Hematopoietic multipotent progenitor cell treated with erythropoietin and hydrocortisone succinate and interleukin-3 and kit ligand, for 4 days (in vitro differentiated cells): Measurements from ENCODE around the gene SSU72.
A peak's percentile ranks its signal among the peaks of the same experiment; 100 is the strongest.
"Not testable (repeated sequence)": the region's sequence is repeated elsewhere in the genome, so short reads cannot be mapped to it uniquely, and the experiment has no call there.

Experiments used
- DNase-seq: peaks from one replicate; pipeline ENCODE4 v3.0.0-alpha.2; 2015

SSU72 gene

DNA sequence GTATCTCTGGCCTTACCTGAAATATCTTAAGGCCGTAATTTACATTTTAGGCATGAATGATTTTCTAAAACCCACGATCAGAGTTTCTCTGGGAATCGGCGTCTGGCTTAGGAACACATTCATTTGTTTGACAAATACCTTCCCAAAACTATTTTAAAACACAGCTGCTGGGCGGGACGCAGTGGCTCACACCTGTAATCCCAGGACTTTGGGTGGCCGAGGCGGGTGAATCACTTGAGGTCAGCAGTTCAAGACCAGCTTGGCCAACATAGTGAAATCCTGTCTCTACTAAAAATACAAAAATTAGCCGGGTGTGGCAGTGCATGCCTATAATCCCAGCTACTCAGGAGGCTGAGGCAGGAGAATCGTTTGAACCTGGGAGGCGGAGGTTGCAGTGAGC is 17.7 kb downstream of the SSU72 start:
- not testable (repeated sequence) for DNase-seq

DNA sequence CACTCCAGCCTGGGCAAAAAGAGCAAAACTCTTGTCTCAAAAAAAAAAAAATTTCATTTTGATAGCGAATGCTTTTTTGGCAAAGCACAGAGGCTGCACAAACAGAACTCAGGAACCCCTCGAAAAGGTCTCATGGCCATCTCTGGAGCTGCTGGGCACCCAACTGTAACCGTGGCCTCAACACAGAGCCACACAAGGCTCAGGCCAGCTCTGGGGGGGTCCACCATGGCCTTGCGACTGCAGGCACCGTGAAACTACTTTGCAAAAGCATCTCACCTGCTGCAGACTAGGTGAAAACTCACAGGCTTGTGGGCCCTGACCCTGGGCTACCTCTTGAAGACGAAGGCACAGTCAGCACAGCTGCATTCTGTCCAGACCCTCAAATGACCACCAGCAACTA is 18.2 kb downstream of the SSU72 start:
- no peak for DNase-seq

- DNase-seq, result no peak
These were observed 19.4 kb downstream of the SSU72 start for GRCh38 chr1:1554926-1555915.

DNA sequence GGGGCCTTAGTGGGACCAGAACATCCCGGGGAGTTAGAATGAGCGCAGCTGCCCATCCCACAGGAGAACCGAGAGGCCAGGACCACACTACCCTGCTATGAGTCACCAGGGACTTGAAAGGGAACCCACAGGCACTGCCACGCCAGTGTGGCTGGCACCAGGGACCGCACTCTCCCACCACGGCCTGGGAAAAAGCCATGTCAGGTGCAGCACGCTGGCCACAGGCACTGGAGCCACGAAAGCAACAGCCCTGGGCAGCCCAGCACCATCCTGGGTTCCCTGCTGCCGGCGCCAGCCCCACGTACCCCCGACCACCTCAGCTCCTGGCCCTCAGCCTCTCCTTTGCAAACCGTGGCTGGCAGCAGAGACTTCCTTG is 20.1 kb downstream of the SSU72 start:
- DNase-seq, result no peak

DNA sequence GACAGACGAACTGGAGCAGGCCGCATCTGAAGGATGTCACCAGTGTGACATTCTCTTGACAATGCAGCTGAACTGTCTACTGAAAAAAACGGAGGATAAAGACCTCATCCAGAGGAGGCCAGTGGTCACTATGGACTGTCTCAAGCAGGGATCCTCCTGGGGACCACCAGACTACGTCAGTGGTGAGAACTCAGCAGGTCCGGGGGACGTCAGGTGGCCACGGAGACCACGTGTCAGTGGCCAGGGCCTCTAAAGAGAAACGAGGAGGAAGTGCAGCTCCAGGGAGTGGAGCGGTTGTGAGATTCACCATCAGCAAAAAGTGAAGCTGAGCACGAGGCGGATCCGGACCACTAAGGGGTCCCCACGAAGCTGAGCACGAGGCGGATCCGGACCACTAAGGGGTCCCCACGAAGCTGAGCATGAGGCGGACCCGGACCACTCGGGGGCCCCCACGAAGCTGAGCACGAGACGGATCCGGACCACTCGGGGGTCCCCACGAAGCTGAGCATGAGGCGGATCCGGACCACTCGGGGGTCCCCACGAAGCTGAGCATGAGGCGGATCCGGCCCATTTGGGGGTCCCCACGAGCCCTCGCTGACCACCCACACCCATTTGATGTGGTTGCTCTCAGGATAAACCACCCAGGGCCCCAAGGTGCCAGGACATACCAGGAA is 20.7 kb downstream of the SSU72 start:
- DNase-seq, result no peak

DNA sequence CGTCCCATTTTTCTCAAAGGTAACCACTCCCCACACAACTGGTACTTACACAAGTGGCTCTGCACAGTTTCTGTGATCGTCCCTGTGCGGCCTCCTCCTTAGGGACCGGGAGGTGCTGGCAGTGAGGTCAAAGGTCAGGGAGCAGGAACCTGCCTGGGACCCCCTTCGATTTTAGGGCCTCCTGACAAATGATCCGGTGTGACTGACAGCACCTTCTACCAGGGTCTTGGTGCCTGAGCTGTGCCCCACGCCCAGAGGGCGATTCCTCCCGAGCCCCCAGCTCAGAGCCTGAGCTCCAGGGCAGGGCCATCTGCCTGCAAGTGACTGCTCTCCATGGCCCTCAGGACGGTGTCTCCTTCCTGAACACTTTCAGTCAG is 22.4 kb downstream of the SSU72 start:
- no peak for DNase-seq

DNA sequence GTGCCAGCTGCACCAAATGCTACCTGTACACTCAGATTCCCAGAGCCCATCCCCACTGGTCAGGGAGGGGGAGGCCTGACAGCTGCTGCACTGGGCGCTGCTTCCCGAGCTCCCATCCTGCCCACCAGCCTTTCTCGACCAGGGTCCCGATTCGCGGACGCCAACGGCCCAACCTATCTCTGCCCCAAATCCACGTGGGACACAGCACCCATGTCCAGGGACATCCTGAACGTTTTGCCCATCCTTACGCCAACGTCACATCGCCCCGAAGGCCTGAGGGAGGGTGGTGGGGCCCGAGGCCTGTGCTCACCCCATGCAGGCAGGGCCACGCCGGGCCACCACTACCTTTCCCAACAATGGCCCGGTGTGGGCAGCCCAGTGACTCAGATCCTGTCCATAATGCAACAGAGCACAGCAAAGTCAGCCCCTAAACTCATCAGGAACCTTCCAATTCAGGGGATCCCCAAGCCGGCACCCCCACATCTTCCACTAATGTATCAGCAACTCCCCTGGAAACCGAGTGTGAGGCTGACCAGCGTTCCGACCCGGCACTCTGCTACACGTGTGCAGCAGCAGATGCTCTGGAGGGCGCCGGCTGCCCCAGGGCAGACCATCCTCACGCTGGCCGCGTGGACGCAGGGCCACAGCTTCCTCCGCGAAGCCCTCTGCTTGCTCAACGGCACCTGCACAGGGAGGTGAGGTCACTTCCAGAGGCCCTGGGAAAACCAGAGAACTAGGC is 23.0 kb downstream of the SSU72 start:
- no peak for DNase-seq

DNA sequence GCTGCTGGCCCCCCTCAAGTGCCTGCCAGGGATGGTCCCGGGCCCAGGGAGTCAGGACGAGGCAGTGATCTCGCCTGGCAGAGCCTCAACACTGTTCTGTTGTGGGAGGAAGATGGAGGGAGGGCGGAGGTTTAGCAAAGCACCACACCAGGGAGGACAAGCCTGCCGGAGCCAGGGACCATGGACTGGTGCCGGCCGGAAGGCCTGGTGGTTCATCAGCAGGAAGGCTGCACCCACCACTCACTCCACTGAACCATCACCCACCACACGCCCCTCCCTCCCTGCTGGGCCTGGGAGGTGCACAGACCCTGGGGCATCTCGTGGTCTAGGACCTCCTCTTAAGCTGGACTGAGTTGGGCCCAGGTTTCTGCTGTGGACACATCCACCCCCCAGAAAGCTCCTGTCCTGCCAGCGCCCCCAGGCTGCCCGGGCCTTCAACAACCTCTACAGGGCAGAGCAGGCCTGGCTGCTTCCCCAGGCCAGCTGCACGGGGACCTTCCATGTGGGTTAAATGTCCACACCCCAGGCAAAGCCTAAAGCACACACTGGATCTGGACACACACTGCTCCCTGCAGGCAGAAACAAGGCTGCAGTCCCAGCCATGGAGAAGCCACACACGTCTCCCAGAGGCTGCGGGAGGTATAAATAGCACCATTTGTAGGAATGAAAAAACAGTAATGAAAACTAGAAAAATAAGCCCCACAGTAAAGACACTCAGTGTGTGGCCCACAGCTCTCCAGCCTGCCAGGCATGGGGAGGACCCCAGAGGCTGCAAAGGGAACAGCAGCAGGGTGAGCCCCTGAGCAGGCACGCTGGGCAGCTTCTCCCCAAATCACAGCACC is 23.9 kb downstream of the SSU72 start:
- DNase-seq, result peak; percentile 37

GRCh38 chr1:1550087-1550486 is 24.6 kb downstream of the SSU72 start:
- DNase-seq, result no peak

DNA sequence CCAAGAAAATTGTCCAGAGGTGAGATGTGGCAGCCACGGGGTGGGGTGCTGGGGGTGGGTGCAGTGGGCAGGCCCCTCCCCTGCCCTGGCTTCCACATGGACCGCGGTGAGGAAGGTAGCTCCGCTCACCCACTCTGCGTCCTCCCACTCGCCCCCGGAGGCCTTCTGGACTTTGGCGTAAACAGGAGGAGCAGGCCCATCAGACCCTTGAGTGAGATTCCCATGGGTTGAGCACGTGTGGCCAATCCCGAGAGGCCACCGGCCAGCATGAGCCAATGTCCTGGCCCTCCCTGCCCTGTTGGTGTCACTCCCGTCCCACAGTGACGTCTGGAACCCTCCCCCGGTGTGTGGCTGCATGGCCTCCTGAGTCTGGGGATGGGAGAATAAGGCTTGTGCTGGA is 26.1 kb downstream of the SSU72 start:
- DNase-seq, result no peak

DNA sequence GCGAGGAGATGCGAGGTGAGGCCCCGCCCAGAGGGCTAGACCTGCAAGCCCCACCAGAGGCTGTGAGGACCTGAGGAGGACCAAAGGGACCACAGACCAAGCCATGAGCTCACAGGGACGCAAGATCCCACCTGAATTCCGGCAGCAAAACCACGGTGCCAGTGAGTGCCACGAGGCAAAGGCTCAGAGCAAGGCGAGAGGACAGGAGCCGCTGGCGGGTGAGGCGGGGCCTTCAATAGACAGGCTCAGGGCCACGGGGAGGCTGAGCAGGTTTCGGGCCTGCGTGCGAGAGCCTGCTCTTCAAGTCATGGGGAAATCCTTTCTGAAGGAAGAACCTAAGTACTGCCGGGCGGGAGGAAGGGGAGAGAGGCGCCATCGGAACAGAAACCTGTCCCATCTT is 27.2 kb downstream of the SSU72 start:
- no peak for DNase-seq

- no peak for DNase-seq
These were observed 27.7 kb downstream of the SSU72 start for GRCh38 chr1:1547011-1547410.

GRCh38 chr1:1545946-1546737 is 28.5 kb downstream of the SSU72 start:
- no peak for DNase-seq

GRCh38 chr1:1544544-1544943 is 30.1 kb downstream of the SSU72 start:
- no peak for DNase-seq

- DNase-seq, result peak; percentile 37
These were observed 31.0 kb downstream of the SSU72 start for GRCh38 chr1:1543706-1544099.

GRCh38 chr1:1542766-1543705 is 31.6 kb downstream of the SSU72 start:
- peak; percentile 25 for DNase-seq

DNA sequence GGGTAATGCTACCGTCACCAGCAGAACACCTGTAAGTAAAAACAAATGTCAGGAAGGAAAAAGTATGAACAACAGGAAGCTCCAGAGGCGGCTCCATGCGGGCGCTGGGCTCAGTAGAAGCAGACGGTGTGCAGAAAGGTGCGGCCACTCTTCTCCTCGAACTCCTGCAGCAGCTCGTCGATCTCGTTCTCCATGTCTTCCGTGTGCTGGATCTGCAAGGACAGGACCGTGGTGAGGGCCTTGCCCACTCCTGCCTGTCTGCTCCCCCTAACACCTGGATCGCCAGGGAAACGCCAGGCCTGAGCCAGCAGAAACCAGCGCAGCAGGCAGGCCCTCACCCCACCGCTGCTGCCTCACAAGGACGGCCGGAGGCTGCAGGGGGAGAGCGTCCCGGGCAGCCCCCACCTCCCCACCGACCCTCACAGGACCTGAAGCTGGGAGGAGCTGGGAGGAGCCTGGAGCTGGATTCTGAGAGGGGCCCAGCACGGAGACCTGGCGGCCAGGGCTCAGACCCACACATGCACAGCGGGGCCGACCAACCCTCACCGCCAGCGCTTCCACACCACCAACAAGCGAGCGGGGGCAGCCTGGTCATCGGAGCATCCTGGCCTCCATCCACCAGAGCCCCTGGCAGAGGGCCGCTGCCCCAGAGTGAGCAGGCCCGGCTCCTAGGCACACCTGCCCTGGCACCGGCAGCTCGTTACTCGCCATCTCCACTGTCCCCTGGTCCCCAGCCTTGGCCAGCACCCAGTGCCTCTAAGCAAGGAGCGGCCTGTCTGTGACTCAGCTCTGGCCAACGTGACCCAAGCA is 32.5 kb downstream of the SSU72 start:
- no peak for DNase-seq

DNA sequence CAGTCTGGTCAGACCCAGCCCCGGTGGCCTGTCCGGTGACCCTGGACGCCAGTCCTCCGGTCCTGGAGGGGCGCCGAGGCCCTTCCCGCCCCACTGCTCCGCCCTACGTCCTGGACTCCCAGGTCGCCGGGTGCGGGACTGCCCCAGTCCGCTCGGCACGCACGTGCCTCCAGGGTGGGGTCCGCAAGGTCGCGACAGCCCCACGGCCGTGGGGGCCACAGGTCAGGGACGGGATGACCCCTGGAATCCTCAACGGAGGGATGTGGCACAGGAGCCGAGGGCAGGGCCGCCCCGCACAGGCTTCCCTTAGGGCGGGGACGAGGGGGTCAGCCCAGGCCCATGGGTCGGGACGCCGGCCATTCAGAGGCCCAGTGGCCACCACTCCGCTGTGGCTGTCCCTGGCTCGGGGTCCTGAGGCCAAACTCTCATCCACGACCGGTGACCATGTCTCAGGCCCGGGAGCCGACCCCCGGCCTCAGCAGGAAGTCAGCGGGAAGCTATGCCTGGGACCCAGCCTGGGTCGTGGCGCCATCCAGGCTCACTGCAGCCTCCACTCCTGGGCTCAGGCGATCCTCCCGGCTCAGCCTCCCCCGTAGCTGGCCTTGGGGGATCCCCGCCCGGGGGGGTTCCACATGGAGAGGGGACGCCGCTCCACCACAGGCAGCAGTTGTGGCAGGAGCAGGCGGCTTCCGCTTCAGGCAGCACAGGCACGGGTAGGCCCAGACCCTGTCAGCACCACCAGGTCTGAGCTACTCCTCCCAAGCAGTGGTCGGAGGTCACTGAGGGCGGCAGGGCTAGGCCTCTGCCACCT is 33.6 kb downstream of the SSU72 start:
- DNase-seq, result no peak
